Neural cell (in vitro differentiated cells): Measurements from ENCODE around the gene PPP2R3A. TPM values are rescaled to one million over a fixed set of nuclear protein-coding genes. Genes with fewer than 3 reads are reported as not detected.

Experiments
- H2AFZ ChIP-seq: fragments of 200-600, 300-800 bp; sonication (generic), shearing (Covaris generic); 2 replicates; pipeline ENCODE4 v1.6.0; 2014; ENCODE audit warnings: low read depth, mild to moderate bottlenecking, antibody characterized with exemption, low read length, moderate library complexity
- H3F3A ChIP-seq: fragments of 200-600 bp; shearing (Covaris generic); 2 replicates; pipeline ENCODE4 v1.6.1; 2016; ENCODE audit warnings: mild to moderate bottlenecking, moderate library complexity, mixed read lengths, antibody characterized with exemption, low read length; ENCODE audit not compliant: insufficient read depth, poor library complexity, severe bottlenecking
- H3K27ac ChIP-seq: fragments of 200-600, 300-800 bp; sonication (generic), shearing (Covaris generic); 2 replicates; pipeline ENCODE4 v1.5.1; 2014; ENCODE audit warnings: mild to moderate bottlenecking, low read length, moderate library complexity
- H3K27me3 ChIP-seq: fragments of 300-800, 200-600 bp; sonication (generic), shearing (Covaris generic); 2 replicates; pipeline ENCODE4 v1.6.0; 2014; ENCODE audit warnings: mild to moderate bottlenecking, low read depth, low read length, moderate library complexity; ENCODE audit not compliant: insufficient read depth
- H3K36me3 ChIP-seq: fragments of 300-800, 200-600 bp; sonication (generic), shearing (Covaris generic); 2 replicates; pipeline ENCODE4 v1.5.1; 2014; ENCODE audit warnings: mild to moderate bottlenecking, antibody characterized with exemption, low read length, moderate library complexity; ENCODE audit not compliant: insufficient read depth
- H3K4me2 ChIP-seq: fragments of 300-800, 200-600 bp; sonication (generic), shearing (Covaris generic); 2 replicates; pipeline ENCODE4 v1.6.0; 2014; ENCODE audit warnings: mild to moderate bottlenecking, low read length
- H3K4me3 ChIP-seq: fragments of 300-800, 200-600 bp; sonication (generic), shearing (Covaris generic); 2 replicates; pipeline ENCODE4 v1.5.1; 2014; ENCODE audit warnings: mild to moderate bottlenecking, low read length, moderate library complexity
- H3K79me2 ChIP-seq: fragments of 200-600 bp; shearing (Covaris generic); replicated peaks from 2 replicates; pipeline ENCODE4 v1.6.0; 2014; ENCODE audit warnings: mild to moderate bottlenecking, low read length, moderate library complexity; ENCODE audit not compliant: insufficient read depth
- H3K9ac ChIP-seq: fragments of 300-800, 200-600 bp; sonication (generic), shearing (Covaris generic); 2 replicates; pipeline ENCODE4 v1.6.1; 2016; ENCODE audit warnings: mild to moderate bottlenecking, low read length, mixed read lengths
- H3K9me2 ChIP-seq: fragments of 200-600 bp; shearing (Covaris generic); 2 replicates; pipeline ENCODE4 v1.6.1; 2016; ENCODE audit warnings: mild to moderate bottlenecking, low read length, mixed read lengths; ENCODE audit not compliant: insufficient read depth
- H3K9me3 ChIP-seq: fragments of 200-600, 300-800 bp; sonication (generic), shearing (Covaris generic); 2 replicates; pipeline ENCODE4 v1.6.1; 2016; ENCODE audit warnings: mild to moderate bottlenecking, mixed run types, low read length, moderate library complexity, mixed read lengths
- H4K20me1 ChIP-seq: fragments of 200-600 bp; shearing (Covaris generic); 2 replicates; pipeline ENCODE4 v1.6.1; 2016; ENCODE audit warnings: mild to moderate bottlenecking, mixed run types; ENCODE audit not compliant: insufficient read depth
- CTCF ChIP-seq: fragments of 450-650 bp; IDR thresholded peaks from 2 replicates; pipeline ENCODE4 v1.5.1; 2014; ENCODE audit warnings: antibody characterized with exemption, mild to moderate bottlenecking, moderate library complexity; ENCODE audit not compliant: poor library complexity, severe bottlenecking
- EP300 ChIP-seq: fragments of 450-650 bp; conservative IDR thresholded peaks from 2 replicates; pipeline ENCODE4 v1.6.1; 2014; ENCODE audit warnings: antibody characterized with exemption, mild to moderate bottlenecking, moderate library complexity; ENCODE audit not compliant: poor library complexity, severe bottlenecking
- EZH2 ChIP-seq: fragments of 200-600, 300-800 bp; shearing (Covaris generic), sonication (generic); IDR thresholded peaks from 2 replicates; pipeline ENCODE4 v1.6.1; 2014; ENCODE audit warnings: antibody characterized with exemption, low read length, borderline replicate concordance, mild to moderate bottlenecking; ENCODE audit not compliant: insufficient read depth, poor library complexity, severe bottlenecking
- MXI1 ChIP-seq: fragments of 450-650 bp; conservative IDR thresholded peaks from 2 replicates; pipeline ENCODE4 v1.6.1; 2014; ENCODE audit warnings: antibody characterized with exemption, mild to moderate bottlenecking; ENCODE audit not compliant: poor library complexity, severe bottlenecking
- POLR2AphosphoS5 ChIP-seq: IDR thresholded peaks from 2 replicates; pipeline ENCODE4 v1.6.1; 2012
- RAD21 ChIP-seq: fragments of 450-650 bp; conservative IDR thresholded peaks from 2 replicates; pipeline ENCODE4 v1.6.1; 2014; ENCODE audit warnings: antibody characterized with exemption, mild to moderate bottlenecking, moderate library complexity
- REST ChIP-seq: IDR thresholded peaks from 2 replicates; pipeline ENCODE4 v1.6.1; 2012; ENCODE audit warnings: borderline replicate concordance
- SMC3 ChIP-seq: fragments of 450-650 bp; conservative IDR thresholded peaks from 2 replicates; pipeline ENCODE4 v1.6.1; 2014; ENCODE audit warnings: antibody characterized with exemption, mild to moderate bottlenecking, moderate library complexity; ENCODE audit not compliant: poor library complexity
- TAF1 ChIP-seq: IDR thresholded peaks from 2 replicates; pipeline ENCODE4 v1.6.1; 2012; ENCODE audit warnings: low read depth
- polyA plus RNA-seq: library from polyadenylated mRNA; depleted of rRNA; stranded (reverse); fragments of >200 nt; gene quantifications from 2 replicates; pipeline ENCODE4 v1.2.3, GENCODE V29; 2014

Gene PPP2R3A
- polyA plus RNA-seq, 1 donor from 2014 or later: 17.9 TPM

GRCh38 chr3:135981701-135982403, 16.3 kb downstream of the PPP2R3A start:
- H4K20me1 ChIP-seq: no peaks in the 10 kb centered on the region
- H2AFZ ChIP-seq: no peak overlapping the region
- TF ChIP-seq RAD21 (no peak), MXI1 (no peak), EZH2 (no peak), REST (no peak), CTCF (no peak)
- H3K4me2 ChIP-seq: no peak overlapping the region
- no peaks in the 10 kb centered on the region for H3K9me3 ChIP-seq
- no peaks in the 10 kb centered on the region for H3K36me3 ChIP-seq
- H3K27ac ChIP-seq: no peak overlapping the region
- H3K9ac ChIP-seq: no peak overlapping the region
- H3K4me3 ChIP-seq: no peak overlapping the region
- H3K27me3 ChIP-seq: no peaks in the 10 kb centered on the region
- H3K9me2 ChIP-seq: no peaks in the 10 kb centered on the region
- no peaks in the 10 kb centered on the region for H3F3A ChIP-seq
- peaks cover 17% of the 10 kb centered on the region for H3K79me2 ChIP-seq

- no peak overlapping the region for H3K4me3 ChIP-seq
- H3K79me2 ChIP-seq: peaks cover 14% of the 10 kb centered on the region
- no peak overlapping the region for H3K9ac ChIP-seq
- H3K36me3 ChIP-seq: no peaks in the 10 kb centered on the region
- no peaks in the 10 kb centered on the region for H3K9me2 ChIP-seq
- no peaks in the 10 kb centered on the region for H4K20me1 ChIP-seq
- no peaks in the 10 kb centered on the region for H3K27me3 ChIP-seq
- no peak overlapping the region for H2AFZ ChIP-seq
- no peak overlapping the region for H3K4me2 ChIP-seq
- H3K27ac ChIP-seq: no peak overlapping the region
- TF ChIP-seq EZH2 (no peak), CTCF (no peak), EP300 (no peak), MXI1 (no peak), REST (no peak), POLR2AphosphoS5 (no peak), RAD21 (no peak), TAF1 (no peak), SMC3 (no peak)
- no peaks in the 10 kb centered on the region for H3K9me3 ChIP-seq
- no peaks in the 10 kb centered on the region for H3F3A ChIP-seq
Observed at GRCh38 chr3:135982404-135982761, 16.9 kb downstream of the PPP2R3A start.
